Keratinocyte (primary cell): ENCODE data around the gene PLCL1. TPM values are rescaled to one million over a fixed set of nuclear protein-coding genes. Genes with fewer than 3 reads are reported as not detected.

ENCODE experiments used
- DNase-seq: peaks from one replicate; pipeline ENCODE4 v3.0.0-alpha.2; 2011; ENCODE audit warnings: low read depth, missing footprints, low spot score
- FAIRE-seq: peaks from 2 replicates; lab custom pipeline; 2011; peaks lifted over from hg19 to GRCh38; lab: Jason Lieb, UNC
- H2AFZ ChIP-seq: 2 replicates; pipeline ENCODE4 v1.6.0; 2012; ENCODE audit warnings: low read length, control low read depth, inconsistent platforms; ENCODE audit not compliant: control insufficient read depth
- H3K27ac ChIP-seq: 2 replicates; pipeline ENCODE4 v1.5.1; 2011; ENCODE audit warnings: low read length; ENCODE audit not compliant: control insufficient read depth, insufficient read depth
- H3K27me3 ChIP-seq: 3 replicates; pipeline ENCODE4 v1.6.0; 2011; ENCODE audit warnings: low read length; ENCODE audit not compliant: control insufficient read depth, insufficient read depth; ENCODE audit errors: extremely low read depth
- H3K36me3 ChIP-seq, 2 experiments: 2 replicates in 1 of 2; 3 replicates in 1 of 2; pipeline ENCODE4 v1.5.1; 2011; ENCODE audit warnings: low read length in 2 of 2, mild to moderate bottlenecking in 1 of 2; ENCODE audit not compliant: control insufficient read depth in 2 of 2, insufficient read depth in 2 of 2; ENCODE audit errors: extremely low read depth in 1 of 2
- H3K4me1 ChIP-seq: 3 replicates; pipeline ENCODE4 v1.5.1; 2011; ENCODE audit warnings: low read length; ENCODE audit not compliant: control insufficient read depth, insufficient read depth; ENCODE audit errors: extremely low read depth
- H3K4me2 ChIP-seq: 3 replicates; pipeline ENCODE4 v1.6.0; 2011; ENCODE audit warnings: low read depth, low read length; ENCODE audit not compliant: control insufficient read depth, insufficient read depth; ENCODE audit errors: extremely low read depth
- H3K4me3 ChIP-seq, 3 experiments: fragments of 200-600 bp in 1 of 3; sonication (generic) in 1 of 3; 2 replicates in 2 of 3; 3 replicates in 1 of 3; pipeline ENCODE4 v1.5.1; 2011 to 2016; ENCODE audit warnings: low read length in 3 of 3, mild to moderate bottlenecking in 3 of 3, control low read depth in 2 of 3, inconsistent platforms in 1 of 3, low read depth in 1 of 3, mixed read lengths in 1 of 3, mixed run types in 1 of 3, moderate library complexity in 1 of 3; ENCODE audit not compliant: control insufficient read depth in 2 of 3, insufficient read depth in 2 of 3; ENCODE audit errors: extremely low read depth in 1 of 3
- H3K79me2 ChIP-seq: 2 replicates; pipeline ENCODE4 v1.6.0; 2012; ENCODE audit warnings: low read length; ENCODE audit not compliant: control insufficient read depth, insufficient read depth
- H3K9ac ChIP-seq: 3 replicates; pipeline ENCODE4 v1.6.0; 2011; ENCODE audit warnings: low read length; ENCODE audit not compliant: control insufficient read depth, insufficient read depth; ENCODE audit errors: extremely low read depth
- H3K9me1 ChIP-seq: 3 replicates; pipeline ENCODE4 v1.6.0; 2011; ENCODE audit warnings: low read length; ENCODE audit not compliant: control insufficient read depth, insufficient read depth; ENCODE audit errors: extremely low read depth
- H3K9me3 ChIP-seq: 2 replicates; pipeline ENCODE4 v1.5.1; 2012; ENCODE audit warnings: low read depth, low read length; ENCODE audit not compliant: control insufficient read depth
- H4K20me1 ChIP-seq: 3 replicates; pipeline ENCODE4 v1.6.0; 2011; ENCODE audit warnings: low read length; ENCODE audit not compliant: control insufficient read depth, insufficient read depth; ENCODE audit errors: extremely low read depth
- CTCF ChIP-seq, 3 experiments: IDR thresholded peaks in 1 of 3; conservative IDR thresholded peaks in 1 of 3; optimal IDR thresholded peaks in 1 of 3; 2 replicates in 2 of 3; 3 replicates in 1 of 3; pipeline versions ENCODE3 to v1.5.1; 2011; ENCODE audit warnings: low read length in 3 of 3, mild to moderate bottlenecking in 3 of 3, moderate library complexity in 2 of 3, control low read depth in 1 of 3, inconsistent platforms in 1 of 3; ENCODE audit not compliant: insufficient read depth in 2 of 3; ENCODE audit errors: extremely low read depth in 1 of 3
- EZH2 ChIP-seq: IDR thresholded peaks from one replicate; pipeline ENCODE4 v1.6.1; 2012; ENCODE audit warnings: inconsistent platforms, mild to moderate bottlenecking, low read length, moderate library complexity
- dilution Hi-C: fragments of 300-500 bp; cut with MboI; formaldehyde crosslinking; loops from one replicate; pipeline ENCODE4 v1.7.0; 2020; ENCODE audit warnings: low sequenced_read_pairs; ENCODE audit not compliant: extremely low pct_ligation_motif_present
- polyA plus RNA-seq, 5 experiments: library from polyadenylated mRNA; depleted of rRNA in 3 of 5; stranded (reverse) in 3 of 5; stranded (forward) in 1 of 5; unstranded in 1 of 5; fragments of >200 nt; gene quantifications; 1 replicate in 1 of 5; 2 replicates in 3 of 5; 3 replicates in 1 of 5; pipeline versions ENCODE4 v1.2.1 to v1.2.3, GENCODE V29; 2011 to 2012; ENCODE audit warnings: missing spikeins in 2 of 5, low read depth in 1 of 5, low replicate concordance in 1 of 5

PLCL1 gene
- polyA plus RNA-seq, 1 donor (not counting 4 experiments of a cell fraction or from before 2014, with no cell fraction given): 0.01 TPM

GRCh38 chr2:198044777-198045176 is 240.4 kb downstream of the PLCL1 start:
- no peak overlapping the region for H3K9ac ChIP-seq
- H3K4me1 ChIP-seq: no peaks in the 10 kb centered on the region
- H3K9me3 ChIP-seq: no peaks in the 10 kb centered on the region
- no peaks in the 10 kb centered on the region for H3K79me2 ChIP-seq
- H3K4me2 ChIP-seq: no peak overlapping the region
- H3K9me1 ChIP-seq: no peaks in the 10 kb centered on the region
- DNase-seq (no peak), FAIRE-seq (no peak)
- no peak overlapping the region for H2AFZ ChIP-seq
- H3K36me3 ChIP-seq: no peaks in the 10 kb centered on the region
- H3K4me3 ChIP-seq: no peak overlapping the region
- no peaks in the 10 kb centered on the region for H3K27me3 ChIP-seq
- H4K20me1 ChIP-seq: no peaks in the 10 kb centered on the region
- no peak overlapping the region for H3K27ac ChIP-seq
- dilution Hi-C loops: no loop called here
- TF ChIP-seq CTCF (optimal IDR thresholded peaks at IDR 0.05 in 1 of 3, IDR thresholded peaks at IDR 0.05 in 1 of 3, conservative IDR thresholded peaks at IDR 0.05 in 1 of 3; ENCODE audit: extremely low read depth in 1 of 3, insufficient read depth in 2 of 3, low read length in 3 of 3) (no peak), EZH2 (no peak)

DNA sequence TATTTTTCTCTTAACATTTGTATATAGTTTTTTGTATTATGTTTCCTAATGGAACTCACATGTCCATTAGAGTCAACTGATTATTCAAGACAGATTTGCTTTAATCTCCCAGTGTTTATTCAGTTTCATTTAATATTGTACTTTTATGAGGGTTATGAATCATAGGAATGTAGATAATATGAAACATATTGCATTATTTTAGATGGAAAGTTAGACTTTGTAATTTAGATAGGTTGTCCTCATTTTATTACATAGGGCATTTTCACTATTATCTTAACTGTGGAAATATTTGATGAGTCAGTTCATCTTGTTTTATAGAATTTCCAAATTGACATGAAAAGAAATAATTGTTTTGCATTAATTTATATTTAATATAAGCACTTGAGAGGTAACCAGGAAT is 240.8 kb downstream of the PLCL1 start:
- no peak for DNase-seq
- H3K9me1 ChIP-seq: no peaks in the 10 kb centered on the region
- no peaks in the 10 kb centered on the region for H3K27me3 ChIP-seq
- H3K79me2 ChIP-seq: no peaks in the 10 kb centered on the region
- no peak overlapping the region for H3K4me2 ChIP-seq
- H4K20me1 ChIP-seq: no peaks in the 10 kb centered on the region
- no peak overlapping the region for H2AFZ ChIP-seq
- FAIRE-seq: no peak
- H3K36me3 ChIP-seq: no peaks in the 10 kb centered on the region
- TF ChIP-seq EZH2: no peak
- TF ChIP-seq CTCF (optimal IDR thresholded peaks at IDR 0.05 in 1 of 3, IDR thresholded peaks at IDR 0.05 in 1 of 3, conservative IDR thresholded peaks at IDR 0.05 in 1 of 3; ENCODE audit: extremely low read depth in 1 of 3, insufficient read depth in 2 of 3, low read length in 3 of 3): no peak
- dilution Hi-C loops: no loop called here
- no peaks in the 10 kb centered on the region for H3K4me1 ChIP-seq
- H3K9ac ChIP-seq: no peak overlapping the region
- H3K9me3 ChIP-seq: no peaks in the 10 kb centered on the region
- H3K4me3 ChIP-seq: no peak overlapping the region
- H3K27ac ChIP-seq: no peak overlapping the region
